Measurements from ENCODE around the gene ELOVL1.

GRCh38 chr1:43367904-43368645 is at the start of gene ELOVL1:
- peak in 4 of 5 experiments; percentile 12 to 41 (median 28) for TF ChIP-seq CTCF (IDR thresholded peaks at IDR 0.05 in 4 of 5, conservative IDR thresholded peaks at IDR 0.05 in 1 of 5)
- TF ChIP-seq POLR2A (IDR thresholded peaks at IDR 0.05): peak; percentile 66 to 75

Data from gastrocnemius medialis (tissue), 4 donors.